IPS DF 4.7 (cell line): Measurements from ENCODE around the gene FCAMR.

Experiments
- DNase-seq: peaks from one replicate; pipeline ENCODE4 v3.0.0-alpha.2; 2013; ENCODE audit warnings: low spot score; ENCODE audit errors: extremely low read depth

The FCAMR gene

GRCh38 chr1:206998816-206999215 lies 28.6 kb upstream of the FCAMR start:
- DNase-seq = no peak

DNA sequence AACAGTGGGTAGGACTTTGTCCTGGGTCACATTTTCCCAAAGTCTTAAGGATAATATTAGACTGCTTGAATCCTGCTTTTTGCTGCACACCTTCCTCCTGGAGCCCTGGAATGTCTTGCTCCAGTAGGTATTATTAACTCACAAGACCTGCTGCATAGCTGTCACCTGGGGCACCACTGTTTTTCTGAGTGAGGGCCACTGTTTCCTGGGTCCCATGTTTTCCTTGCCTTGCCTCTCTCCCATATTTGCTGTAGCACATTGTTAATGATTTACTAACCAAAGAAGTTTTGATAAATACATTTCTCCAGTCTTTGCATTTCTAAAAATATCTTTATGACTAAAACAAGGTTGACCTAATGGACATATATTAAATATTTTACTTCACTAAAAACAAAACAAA lies 22.5 kb upstream of the FCAMR start:
- no peak for DNase-seq

DNA sequence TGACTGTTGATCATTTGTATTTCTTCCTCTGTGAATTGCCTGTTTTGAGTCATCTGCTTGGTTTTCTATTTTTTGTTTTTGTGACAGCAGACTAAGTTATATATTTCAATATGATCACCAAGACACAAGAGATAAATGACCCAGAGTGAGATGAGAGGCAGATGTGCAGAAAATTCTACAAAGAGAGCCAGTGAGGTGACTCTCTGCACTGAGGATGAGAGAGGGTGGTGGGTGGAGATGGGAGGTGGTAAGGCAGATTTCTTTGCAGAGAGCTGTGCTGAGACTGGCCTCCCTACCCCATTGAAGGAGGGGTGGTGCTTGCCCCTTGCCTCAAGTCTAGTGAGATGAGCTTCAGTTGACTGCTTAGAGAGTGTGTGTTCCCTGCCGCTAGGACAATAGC lies 17.6 kb upstream of the FCAMR start:
- DNase-seq = no peak

GRCh38 chr1:206986885-206987284 lies 16.6 kb upstream of the FCAMR start:
- DNase-seq = no peak

GRCh38 chr1:206986402-206986801 lies 16.1 kb upstream of the FCAMR start:
- no peak for DNase-seq

GRCh38 chr1:206985162-206985749 lies 15.0 kb upstream of the FCAMR start:
- no peak for DNase-seq

DNA sequence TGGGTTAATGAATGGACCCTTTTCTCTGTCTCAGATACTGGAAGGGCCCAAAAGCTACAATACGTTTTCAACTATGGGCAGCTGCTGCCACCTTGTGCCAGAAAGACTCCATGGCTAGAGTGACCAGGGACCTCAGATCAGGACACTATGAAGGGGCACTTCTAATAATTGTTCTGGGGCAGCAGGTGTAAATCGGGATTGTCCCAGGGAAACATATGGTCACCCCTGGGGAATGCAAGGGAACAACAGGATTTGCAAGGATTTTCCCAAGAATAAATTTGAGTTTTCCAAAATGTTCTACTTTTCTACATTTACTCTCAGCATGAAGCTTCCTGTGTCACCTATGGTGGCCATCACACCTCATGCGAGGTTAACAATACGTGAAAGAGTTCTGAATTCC lies 12.0 kb upstream of the FCAMR start:
- peak; percentile 56 for DNase-seq

- no peak for DNase-seq
Measured at GRCh38 chr1:206979379-206980043, 9.3 kb upstream of the FCAMR start.

DNA sequence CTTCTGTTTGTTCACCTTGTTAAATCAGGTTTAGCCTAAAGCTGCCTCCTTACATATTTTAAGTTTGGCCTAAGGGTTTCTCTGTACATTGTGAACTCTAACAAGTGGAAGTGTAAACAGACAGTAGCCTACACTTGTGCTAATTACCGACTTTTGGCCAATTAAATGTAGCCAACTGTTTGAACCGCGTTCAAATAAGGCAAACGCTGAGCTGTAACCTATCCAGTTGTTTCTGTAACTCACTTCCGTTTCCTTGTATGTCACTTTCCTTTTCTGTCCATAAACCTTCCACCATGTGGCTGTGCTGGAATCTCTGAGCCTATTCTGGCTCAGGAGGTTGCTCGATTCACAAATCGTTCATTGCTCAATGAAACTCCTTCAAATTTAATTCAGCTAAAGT lies 8.0 kb upstream of the FCAMR start:
- DNase-seq = no peak

DNA sequence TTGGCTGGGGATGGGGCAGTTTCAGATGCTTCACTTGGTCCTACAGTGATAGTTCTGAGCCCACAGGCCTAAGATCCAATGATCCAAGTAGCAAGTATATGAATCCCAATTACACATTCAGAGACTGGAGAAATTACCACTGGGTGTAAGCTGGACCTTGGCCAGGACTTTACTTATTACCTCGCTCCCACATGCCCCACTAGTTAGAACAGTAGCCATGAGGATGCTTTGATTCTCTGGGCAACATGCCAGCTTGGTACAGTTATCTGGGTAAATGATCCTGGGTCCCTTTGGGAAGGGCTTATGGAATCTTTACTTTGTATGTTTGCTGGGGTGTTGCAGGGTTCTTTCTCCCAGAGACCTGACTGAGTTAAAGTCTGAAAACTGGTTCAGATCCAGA lies 5.0 kb upstream of the FCAMR start:
- DNase-seq = no peak

DNA sequence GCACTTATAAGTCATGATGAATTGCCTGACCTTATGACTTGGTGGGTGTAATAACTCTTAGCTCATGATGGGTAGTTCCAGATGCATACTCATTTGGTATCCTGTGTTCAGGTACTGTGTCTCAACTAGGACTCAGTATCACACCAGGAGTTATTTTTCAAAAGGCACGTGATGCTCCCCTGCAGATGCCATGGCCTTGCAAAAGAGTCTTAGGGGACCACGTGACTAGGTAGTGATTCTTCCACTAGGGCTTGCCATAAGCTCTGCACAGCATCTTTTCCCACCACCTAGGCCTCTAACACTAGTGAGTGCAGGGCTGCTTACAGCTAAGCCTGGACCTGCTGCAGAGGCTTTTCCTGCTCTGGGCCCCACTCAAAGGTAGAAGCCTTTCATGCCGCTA lies 3.9 kb upstream of the FCAMR start:
- no peak for DNase-seq

- DNase-seq = no peak
Measured at GRCh38 chr1:206972728-206973127, 2.5 kb upstream of the FCAMR start.

DNA sequence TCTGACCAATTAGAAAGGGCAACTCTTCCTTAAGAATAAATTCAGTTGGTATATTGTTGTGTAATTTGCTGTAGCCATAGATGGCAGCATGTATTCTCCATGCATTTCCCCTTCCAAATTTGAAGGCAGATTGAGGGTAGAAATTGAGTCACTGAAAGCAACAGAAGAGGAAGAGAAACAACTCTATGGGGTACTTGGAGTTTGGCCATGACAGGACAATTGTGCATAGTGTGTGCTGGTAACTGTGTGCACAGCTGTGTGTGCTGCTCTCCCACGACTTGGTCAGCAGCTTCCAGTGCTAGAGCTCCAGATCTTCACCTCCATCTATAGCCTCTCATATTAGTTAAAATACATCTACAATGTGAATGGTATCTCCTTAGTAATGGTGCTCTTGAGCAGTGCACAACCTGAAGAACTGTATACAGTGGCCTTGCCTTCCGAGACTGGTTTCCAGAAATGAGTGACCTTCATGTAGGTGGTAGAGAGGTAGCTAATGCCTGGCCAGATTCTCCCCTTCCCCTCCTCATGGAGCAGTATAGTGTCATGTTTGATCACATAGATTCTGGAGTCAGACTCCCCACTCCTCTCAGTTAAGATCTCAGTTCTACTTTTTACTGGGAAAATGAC lies 882 bp upstream of the FCAMR start:
- no peak for DNase-seq

DNA sequence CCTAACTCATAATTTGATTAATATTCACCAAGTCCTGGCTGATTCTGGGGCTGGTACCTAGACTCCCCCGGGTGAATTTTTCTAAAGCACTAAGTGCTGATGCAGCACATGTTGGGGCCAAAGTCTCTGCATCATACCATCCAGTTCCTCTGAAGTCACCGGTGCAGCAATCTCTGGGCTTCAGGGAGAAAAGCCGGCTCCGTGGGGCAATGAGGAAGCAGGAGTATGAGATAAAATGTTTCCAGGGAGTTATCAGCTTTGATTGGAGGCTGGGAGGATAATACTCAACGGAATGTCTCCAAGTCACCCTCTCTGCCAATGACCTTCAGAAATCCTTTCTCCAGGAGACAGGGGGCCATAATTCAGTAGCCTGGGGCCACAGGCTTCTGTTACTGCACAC lies 1.2 kb downstream of the FCAMR start:
- no peak for DNase-seq

- DNase-seq = no peak
Measured at GRCh38 chr1:206967096-206967849, 3.0 kb downstream of the FCAMR start.

- no peak for DNase-seq
Measured at GRCh38 chr1:206965781-206966180, 4.5 kb downstream of the FCAMR start.

DNA sequence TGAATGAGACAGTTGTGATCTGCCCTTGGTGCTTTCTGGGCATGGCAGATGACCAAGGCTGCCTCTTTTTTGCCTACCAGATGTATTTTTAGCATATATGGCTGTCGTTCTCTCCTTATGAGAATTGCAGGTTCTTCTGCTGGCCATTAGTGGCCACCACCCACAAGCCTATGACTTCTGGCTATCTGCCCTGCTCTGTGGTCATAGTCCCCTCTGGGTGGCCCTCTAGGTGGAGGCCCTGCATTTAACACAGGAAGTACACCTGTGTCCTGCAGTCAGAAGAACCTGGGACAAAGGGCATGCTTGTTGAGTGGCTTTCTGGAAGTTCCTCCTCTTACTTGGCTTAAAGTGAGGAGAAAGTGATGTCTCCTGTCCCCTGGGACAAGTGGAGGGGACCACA lies 6.5 kb downstream of the FCAMR start:
- no peak for DNase-seq

DNA sequence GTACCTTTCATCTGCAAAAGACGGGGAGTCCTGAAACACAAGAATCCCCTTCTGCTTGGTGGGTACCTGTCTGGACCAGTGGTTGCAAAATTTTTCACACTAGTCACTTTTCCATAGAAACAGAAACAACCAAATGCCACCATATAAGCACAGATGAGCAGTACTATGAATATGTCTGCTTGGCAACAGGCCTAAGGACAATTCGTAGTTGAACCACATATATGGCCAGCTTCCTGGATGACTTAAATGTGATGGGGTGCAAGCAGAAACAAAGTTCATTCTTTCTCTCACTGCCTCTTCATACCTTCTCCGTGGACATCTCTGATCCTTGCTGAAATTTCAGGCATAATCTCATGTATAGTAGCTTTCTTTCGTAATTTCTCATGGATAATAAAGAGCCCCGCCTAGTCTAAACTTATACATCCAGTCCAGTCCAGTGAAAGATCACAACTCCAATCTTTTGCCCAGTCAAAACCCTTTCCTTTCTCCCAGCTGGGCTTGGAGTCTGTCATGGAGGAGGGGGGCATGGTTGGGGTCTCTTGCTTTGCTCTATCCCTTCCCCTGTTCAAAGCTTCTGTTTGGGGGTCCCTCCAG lies 7.0 kb downstream of the FCAMR start:
- DNase-seq = no peak

GRCh38 chr1:206962272-206962671 lies 8.0 kb downstream of the FCAMR start:
- no peak for DNase-seq

DNA sequence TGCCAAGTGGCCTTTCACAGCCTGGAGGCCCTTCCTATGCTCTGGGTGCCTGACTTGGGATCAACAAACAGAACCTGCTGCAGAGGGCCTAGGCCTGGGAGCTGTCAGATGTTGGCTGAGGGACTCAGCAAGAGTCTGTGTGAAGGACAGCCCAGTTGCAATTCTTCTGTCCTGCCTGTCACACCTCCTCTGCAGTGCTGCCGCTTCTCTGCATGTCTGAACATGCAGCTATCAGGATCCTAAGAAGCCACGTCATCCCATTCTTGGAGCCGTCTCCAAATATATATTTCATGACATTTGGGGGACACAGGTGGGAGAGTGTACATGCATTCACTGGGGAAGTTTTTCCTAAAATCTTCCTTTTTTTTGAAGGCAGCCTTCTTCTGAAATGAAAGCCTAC lies 8.6 kb downstream of the FCAMR start:
- DNase-seq = no peak

DNA sequence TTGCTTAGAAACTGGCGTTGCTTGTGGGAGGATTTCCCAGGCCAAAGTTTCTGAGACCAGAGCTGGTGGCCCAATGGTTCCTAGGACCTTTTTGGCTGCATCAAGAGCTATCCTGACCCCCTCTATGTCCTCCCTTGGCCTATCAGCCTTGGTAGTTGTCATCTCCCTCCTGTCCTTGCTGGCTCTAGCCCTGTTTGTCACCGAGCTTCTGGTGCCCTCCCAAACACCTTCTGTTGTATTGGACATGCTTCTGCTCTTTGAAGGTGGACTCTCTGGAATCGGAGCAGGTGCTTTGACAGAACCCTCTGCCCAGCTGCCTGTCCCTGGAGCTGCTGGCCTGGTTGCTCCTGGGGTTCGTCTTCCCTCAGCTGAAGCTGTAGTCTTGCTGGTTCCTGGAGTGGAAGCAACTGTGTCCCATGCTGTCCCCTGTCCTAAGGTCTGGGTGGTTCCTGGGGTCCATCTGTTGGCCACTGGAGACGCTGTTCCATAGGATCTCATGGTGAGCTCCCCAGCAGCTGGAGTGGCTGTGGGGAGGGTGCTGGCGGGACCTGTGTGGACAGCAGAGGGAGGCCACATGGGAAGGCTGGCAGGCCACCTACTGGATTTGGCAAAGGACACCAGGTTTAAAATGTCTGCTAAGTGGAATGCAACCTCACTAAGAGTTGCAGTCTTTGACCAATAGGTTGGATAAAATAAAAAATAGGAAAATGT lies 9.4 kb downstream of the FCAMR start:
- no peak for DNase-seq
